CD14-positive monocyte (primary cell): Measurements from ENCODE around the gene PPFIA3. TPM values are rescaled to one million over a fixed set of nuclear protein-coding genes. Genes with fewer than 3 reads are reported as not detected.

ENCODE experiments used
- DNase-seq, 3 donors: peaks; one replicate each; pipeline ENCODE4 v3.0.0-alpha.2; 2011 to 2022
- H2AFZ ChIP-seq: 2 replicates; pipeline ENCODE4 v1.6.0; 2012; ENCODE audit warnings: mild to moderate bottlenecking, low read depth, low read length, inconsistent platforms; ENCODE audit not compliant: insufficient read depth, poor library complexity, severe bottlenecking
- H3K27ac ChIP-seq, 2 donors: 1 replicate in 1 of 2; 2 replicates in 1 of 2; pipeline ENCODE4 v1.5.1; 2012 to 2013; ENCODE audit warnings: low read length in 2 of 2, control low read depth in 1 of 2, inconsistent platforms in 1 of 2, low read depth in 1 of 2, mild to moderate bottlenecking in 1 of 2
- H3K27me3 ChIP-seq, 2 donors: one replicate each; pipeline versions ENCODE4 v1.6.0 to v1.6.1; 2011 to 2013; ENCODE audit warnings: low read length in 2 of 2; ENCODE audit not compliant: control insufficient read depth in 2 of 2, insufficient read depth in 2 of 2
- H3K36me3 ChIP-seq, 2 donors: replicated peaks in 1 of 2; 1 replicate in 1 of 2; 2 replicates in 1 of 2; pipeline versions ENCODE4 v1.5.1 to v1.6.1; 2012 to 2013; ENCODE audit warnings: low read length in 2 of 2, control low read depth in 1 of 2, inconsistent platforms in 1 of 2, mild to moderate bottlenecking in 1 of 2; ENCODE audit not compliant: insufficient read depth in 2 of 2, control insufficient read depth in 1 of 2
- H3K4me1 ChIP-seq, 2 donors: 1 replicate in 1 of 2; 2 replicates in 1 of 2; pipeline versions ENCODE4 v1.5.1 to v1.6.1; 2012 to 2013; ENCODE audit warnings: low read length in 2 of 2, control low read depth in 1 of 2, inconsistent platforms in 1 of 2, mild to moderate bottlenecking in 1 of 2, moderate library complexity in 1 of 2; ENCODE audit not compliant: insufficient read depth in 2 of 2, control insufficient read depth in 1 of 2
- H3K4me2 ChIP-seq: replicated peaks from 2 replicates; pipeline ENCODE3; 2012; ENCODE audit warnings: low read length, moderate library complexity, mild to moderate bottlenecking; ENCODE audit not compliant: poor library complexity, severe bottlenecking; ENCODE audit errors: extremely low read depth
- H3K4me3 ChIP-seq, 3 experiments: fragments of 200-600 bp in 1 of 3; sonication (generic) in 1 of 3; replicated peaks in 1 of 3; 1 replicate in 2 of 3; 2 replicates in 1 of 3; pipeline ENCODE4 v1.5.1; 2011 to 2013; ENCODE audit warnings: low read length in 3 of 3, mild to moderate bottlenecking in 3 of 3, control low read depth in 2 of 3, low read depth in 2 of 3, inconsistent platforms in 1 of 3, moderate library complexity in 1 of 3
- H3K79me2 ChIP-seq: 2 replicates; pipeline ENCODE4 v1.6.0; 2012; ENCODE audit warnings: mild to moderate bottlenecking, control low read depth, inconsistent platforms, low read length, moderate library complexity; ENCODE audit not compliant: insufficient read depth
- H3K9ac ChIP-seq: 2 replicates; pipeline ENCODE4 v1.6.0; 2017; ENCODE audit warnings: low read length, mild to moderate bottlenecking; ENCODE audit not compliant: insufficient read depth, poor library complexity, severe bottlenecking
- H3K9me3 ChIP-seq, 2 donors: replicated peaks in 1 of 2; 1 replicate in 1 of 2; 2 replicates in 1 of 2; pipeline versions ENCODE4 v1.5.1 to v1.6.1; 2012 to 2013; ENCODE audit warnings: low read length in 2 of 2, control low read depth in 1 of 2; ENCODE audit not compliant: control insufficient read depth in 1 of 2, insufficient read depth in 1 of 2
- H4K20me1 ChIP-seq: 2 replicates; pipeline ENCODE4 v1.6.0; 2012; ENCODE audit warnings: mild to moderate bottlenecking, low read length, control low read depth, moderate library complexity; ENCODE audit not compliant: insufficient read depth
- H3K27ac Mint-ChIP-seq, 7 donors: one replicate each; pipeline ENCODE4 v1.8.0; 2020; ENCODE audit warnings: mild to moderate bottlenecking in 7 of 7, mixed read lengths in 7 of 7, moderate library complexity in 6 of 7, inconsistent platforms in 2 of 7
- H3K27me3 Mint-ChIP-seq, 3 donors: one replicate each; pipeline ENCODE4 v1.8.0; 2021 to 2022; ENCODE audit warnings: low read depth in 3 of 3, mild to moderate bottlenecking in 3 of 3, mixed read lengths in 3 of 3, moderate library complexity in 3 of 3, inconsistent platforms in 1 of 3
- H3K36me3 Mint-ChIP-seq, 2 donors: one replicate each; pipeline ENCODE4 v1.8.0; 2020; ENCODE audit warnings: mixed read lengths in 2 of 2, inconsistent platforms in 1 of 2, mild to moderate bottlenecking in 1 of 2
- H3K4me1 Mint-ChIP-seq: one replicate; pipeline ENCODE4 v1.8.0; 2020; ENCODE audit warnings: mild to moderate bottlenecking, mixed read lengths
- H3K4me3 Mint-ChIP-seq, 2 donors: one replicate each; pipeline ENCODE4 v1.8.0; 2020; ENCODE audit warnings: mild to moderate bottlenecking in 2 of 2, mixed read lengths in 2 of 2, moderate library complexity in 1 of 2
- H3K9me3 Mint-ChIP-seq, 7 donors: one replicate each; pipeline ENCODE4 v1.8.0; 2020 to 2022; ENCODE audit warnings: mixed read lengths in 7 of 7, mild to moderate bottlenecking in 6 of 7, moderate library complexity in 6 of 7, inconsistent platforms in 2 of 7
- CTCF ChIP-seq: fragments of 200-600 bp; IDR thresholded peaks from one replicate; pipeline ENCODE4 v1.8.0; 2022; ENCODE audit warnings: antibody characterized with exemption, mild to moderate bottlenecking
- WGBS: methylation state at CpG from one replicate; pipeline ENCODE4 v1.1.5; 2013; ENCODE audit warnings: missing lambda C conversion rate; ENCODE audit not compliant: insufficient coverage; 5-methylcytosine and 5-hydroxymethylcytosine counted together
- intact Hi-C, 2 donors: fragments of 100-400 bp; cut with micrococcal nuclease; formaldehyde crosslinking; loops; one replicate each; pipeline versions ENCODE4 v1.15.0 to v1.15.1; 2023
- polyA plus RNA-seq, 3 donors: library from polyadenylated mRNA; depleted of rRNA in 1 of 3; unstranded in 2 of 3; stranded (reverse) in 1 of 3; fragments of 300-500 nt in 2 of 3; fragments of >200 nt in 1 of 3; fragmentation: Illumina TruSeq in 2 of 3; gene quantifications; 1 replicate in 2 of 3; 2 replicates in 1 of 3; pipeline ENCODE4 v1.2.3, GENCODE V29; 2012 to 2021

PPFIA3 gene
- polyA plus RNA-seq, 3 donors, result 0.43 TPM; not detected in 2

GRCh38 chr19:49129238-49129583, 9.9 kb downstream of the PPFIA3 start:
- 76% methylated on average over 16 of the region's 16 CpGs for WGBS
- H3K27ac Mint-ChIP-seq, result peak overlapping the region in 1 of 7 donors; percentile 26
- DNase-seq, result no peak

DNA sequence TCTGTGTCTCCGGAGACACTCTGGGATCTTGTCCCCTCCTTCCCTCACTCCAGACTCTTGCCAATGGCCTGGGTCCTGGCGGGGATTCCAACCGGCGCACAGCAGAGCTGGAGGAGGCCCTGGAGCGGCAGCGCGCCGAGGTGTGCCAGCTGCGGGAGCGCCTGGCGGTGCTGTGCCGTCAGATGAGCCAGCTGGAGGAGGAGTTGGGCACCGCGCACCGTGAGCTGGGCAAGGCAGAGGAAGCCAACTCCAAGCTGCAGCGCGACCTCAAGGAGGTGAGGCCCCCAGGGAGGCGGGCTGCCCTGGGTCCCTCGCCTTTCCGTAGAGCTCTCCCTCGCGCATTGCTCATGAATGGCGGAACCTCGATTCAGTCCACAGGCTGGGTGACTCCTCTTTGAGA, 11.0 kb downstream of the PPFIA3 start:
- peaks cover 21 to 48% (median 42%) of the 10 kb centered on the region in 3 donors for H3K27me3 Mint-ChIP-seq
- no peaks in the 10 kb centered on the region for H3K36me3 Mint-ChIP-seq
- peaks cover 26% of the 10 kb centered on the region for H3K4me1 Mint-ChIP-seq
- no peaks in the 10 kb centered on the region for H3K79me2 ChIP-seq
- H4K20me1 ChIP-seq, result no peaks in the 10 kb centered on the region
- peaks cover 17 to 36% (median 23%) of the 10 kb centered on the region in 7 donors for H3K9me3 Mint-ChIP-seq
- H3K4me1 ChIP-seq, result peaks cover 15 to 28% of the 10 kb centered on the region in 2 donors
- no peak overlapping the region for H3K4me2 ChIP-seq
- H2AFZ ChIP-seq, result no peak overlapping the region
- peaks cover 0 to 16% of the 10 kb centered on the region in 2 donors for H3K9me3 ChIP-seq
- no peak overlapping the region for H3K4me3 Mint-ChIP-seq
- no peak overlapping the region for H3K9ac ChIP-seq
- TF ChIP-seq CTCF, result no peak
- intact Hi-C loops, result no loop called here
- no peaks in the 10 kb centered on the region for H3K36me3 ChIP-seq
- no peak overlapping the region for H3K27ac ChIP-seq
- H3K27ac Mint-ChIP-seq, result no peak overlapping the region
- WGBS, result 98% methylated on average over 23 of the region's 24 CpGs
- H3K27me3 ChIP-seq, result peaks cover 0 to 17% of the 10 kb centered on the region in 2 donors
- DNase-seq, result no peak
- no peak overlapping the region for H3K4me3 ChIP-seq

More at GRCh38 chr19:49129238-49129583, 9.9 kb downstream of the PPFIA3 start:
- H3K9me3 ChIP-seq, result peaks cover 0 to 16% of the 10 kb centered on the region in 2 donors
- H3K4me1 ChIP-seq, result peaks cover 14 to 26% of the 10 kb centered on the region in 2 donors
- TF ChIP-seq CTCF, result no peak
- Mint-ChIP-seq H3K27me3 (peaks cover 16 to 40% (median 39%) of the 10 kb centered on the region in 3 donors), H3K4me3 (no peak overlapping the region), H3K4me1 (peaks cover 24% of the 10 kb centered on the region), H3K9me3 (peaks cover 16 to 34% (median 22%) of the 10 kb centered on the region in 7 donors), H3K36me3 (no peaks in the 10 kb centered on the region)
- no peak overlapping the region for H2AFZ ChIP-seq
- no peak overlapping the region for H3K4me2 ChIP-seq
- intact Hi-C loops, result no loop called here
- H3K79me2 ChIP-seq, result no peaks in the 10 kb centered on the region
- peaks cover 0 to 10% of the 10 kb centered on the region in 2 donors for H3K27me3 ChIP-seq
- no peaks in the 10 kb centered on the region for H4K20me1 ChIP-seq
- H3K36me3 ChIP-seq, result no peaks in the 10 kb centered on the region
- H3K9ac ChIP-seq, result no peak overlapping the region
- no peak overlapping the region for H3K4me3 ChIP-seq
- no peak overlapping the region for H3K27ac ChIP-seq
